ENCODE results near the gene MDFIC2.

Gene MDFIC2

GRCh38 chr3:70177881-70178645 is 134.4 kb downstream of the MDFIC2 start:
- no peak for DNase-seq

- no peak for DNase-seq
These were observed 136.2 kb downstream of the MDFIC2 start for GRCh38 chr3:70176224-70176623.

GRCh38 chr3:70156808-70157207 is 155.6 kb downstream of the MDFIC2 start:
- DNase-seq, result no peak

- DNase-seq, result no peak
These were observed 161.8 kb downstream of the MDFIC2 start for GRCh38 chr3:70150599-70150998.

- DNase-seq, result no peak
These were observed 162.6 kb downstream of the MDFIC2 start for GRCh38 chr3:70149714-70150400.

Data from GF-D8 (cell line).